HTR-8/SVneo (cell line): ENCODE measurements around the gene DNAJB9.
"Not testable (repeated sequence)": the region's sequence is repeated elsewhere in the genome, so short reads cannot be mapped to it uniquely, and the experiment has no call there.

ENCODE experiments used
- DNase-seq: peaks from one replicate; pipeline ENCODE4 v3.0.0; 2011; ENCODE audit warnings: low spot score, mixed read lengths; ENCODE audit not compliant: insufficient read length
- FAIRE-seq: peaks from 2 replicates; lab custom pipeline; 2011; peaks lifted over from hg19 to GRCh38; lab: Jason Lieb, UNC

Gene DNAJB9

DNA sequence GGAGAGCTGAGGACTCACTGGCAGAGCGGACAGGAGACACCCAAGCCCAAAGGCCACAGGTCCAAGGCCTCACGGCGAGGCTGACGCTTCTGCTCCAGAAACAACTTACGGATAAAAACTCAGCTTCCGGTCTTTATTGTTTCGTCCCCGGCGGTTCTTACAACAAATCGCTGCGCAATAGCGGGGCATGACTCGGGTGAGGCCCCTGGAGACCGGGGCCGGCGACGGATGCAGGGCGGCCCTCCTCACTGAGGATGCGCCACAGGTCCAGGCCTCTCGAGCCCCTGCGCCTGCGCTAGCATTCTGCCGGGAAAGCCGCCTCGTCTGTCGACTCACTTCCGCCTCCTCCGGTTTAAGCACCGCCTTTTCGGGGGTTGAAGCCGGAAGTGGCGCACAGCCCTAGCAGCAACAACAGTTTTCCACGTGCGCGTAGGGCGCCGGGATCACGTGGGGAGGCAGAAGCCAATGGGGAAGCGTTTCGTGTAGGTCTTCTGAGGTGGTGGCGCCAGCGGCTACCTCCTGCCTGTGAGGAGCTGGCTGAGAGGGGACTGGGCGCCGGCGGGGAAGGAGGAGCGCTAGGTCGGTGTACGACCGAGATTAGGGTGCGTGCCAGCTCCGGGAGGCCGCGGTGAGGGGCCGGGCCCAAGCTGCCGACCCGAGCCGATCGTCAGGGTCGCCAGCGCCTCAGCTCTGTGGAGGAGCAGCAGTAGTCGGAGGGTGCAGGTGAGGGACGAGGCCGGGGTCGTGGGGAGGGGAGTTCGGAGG lies at the start of gene DNAJB9, which contains the start of gene THAP5:
Gene DNAJB9 (plus strand): TSS at position 494 of the 765 bp plus-strand sequence. CDS start 1,853 bp downstream, outside the sequence.
Gene THAP5 (minus strand): TSS at position 326 of the 765 bp plus-strand sequence. CDS start 137 bp downstream, at position 189.
- FAIRE-seq (peak; percentile 67), DNase-seq (peak; percentile 93)

DNA sequence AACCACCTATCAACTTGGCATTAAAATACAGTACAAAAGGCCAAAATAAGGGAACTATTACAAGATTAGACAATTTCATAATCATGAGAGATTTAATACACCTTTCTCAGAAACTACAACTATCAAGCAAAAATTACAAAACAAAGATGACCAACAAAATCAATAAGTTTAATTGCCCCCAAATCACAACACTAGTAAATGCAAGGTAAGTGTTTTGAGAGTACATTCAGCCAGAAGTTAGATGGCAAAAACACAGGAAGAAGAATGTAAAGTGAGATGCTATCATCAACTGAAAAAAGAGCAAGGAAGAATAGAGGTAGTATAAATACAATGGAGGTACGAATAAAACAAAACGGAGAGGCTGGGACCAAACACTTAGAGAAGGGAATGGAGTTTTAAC lies 46.9 kb upstream of the DNAJB9 start:
- FAIRE-seq: no peak

DNA sequence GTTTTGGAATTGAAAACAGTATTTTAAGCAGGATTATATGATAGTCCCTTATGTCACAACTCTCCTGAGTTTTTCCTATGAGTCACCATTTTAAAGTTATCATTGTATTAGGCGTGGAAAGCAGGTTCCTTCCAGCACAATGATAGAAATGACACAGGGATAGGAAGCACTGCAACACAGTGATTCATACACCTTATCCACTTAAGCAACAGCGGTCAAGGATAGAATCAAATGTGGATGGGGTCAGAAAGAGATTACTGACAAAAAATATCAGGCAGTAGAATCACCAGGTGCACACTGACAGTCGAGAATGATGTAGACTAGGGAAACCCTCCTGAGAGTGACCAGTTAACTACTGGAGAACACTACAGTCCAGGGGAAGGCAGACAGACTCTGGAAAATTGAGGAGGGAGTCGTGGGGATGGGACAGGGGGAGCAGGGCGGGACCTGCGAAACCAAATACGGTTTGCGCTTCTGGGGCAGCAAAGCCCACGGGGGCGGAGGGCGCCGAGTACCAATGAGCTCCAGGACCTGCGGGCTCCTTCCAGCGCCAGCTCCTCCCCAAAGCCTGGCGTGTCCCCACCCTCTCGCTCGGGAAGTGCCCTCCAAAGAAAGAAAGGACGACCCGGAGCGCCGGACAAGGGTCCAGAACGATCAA lies 44.2 kb upstream of the DNAJB9 start:
- DNase-seq (peak; percentile 51), FAIRE-seq (no peak)

More for the DNA sequence above, 46.9 kb upstream of the DNAJB9 start:
- DNase-seq: no peak

DNA sequence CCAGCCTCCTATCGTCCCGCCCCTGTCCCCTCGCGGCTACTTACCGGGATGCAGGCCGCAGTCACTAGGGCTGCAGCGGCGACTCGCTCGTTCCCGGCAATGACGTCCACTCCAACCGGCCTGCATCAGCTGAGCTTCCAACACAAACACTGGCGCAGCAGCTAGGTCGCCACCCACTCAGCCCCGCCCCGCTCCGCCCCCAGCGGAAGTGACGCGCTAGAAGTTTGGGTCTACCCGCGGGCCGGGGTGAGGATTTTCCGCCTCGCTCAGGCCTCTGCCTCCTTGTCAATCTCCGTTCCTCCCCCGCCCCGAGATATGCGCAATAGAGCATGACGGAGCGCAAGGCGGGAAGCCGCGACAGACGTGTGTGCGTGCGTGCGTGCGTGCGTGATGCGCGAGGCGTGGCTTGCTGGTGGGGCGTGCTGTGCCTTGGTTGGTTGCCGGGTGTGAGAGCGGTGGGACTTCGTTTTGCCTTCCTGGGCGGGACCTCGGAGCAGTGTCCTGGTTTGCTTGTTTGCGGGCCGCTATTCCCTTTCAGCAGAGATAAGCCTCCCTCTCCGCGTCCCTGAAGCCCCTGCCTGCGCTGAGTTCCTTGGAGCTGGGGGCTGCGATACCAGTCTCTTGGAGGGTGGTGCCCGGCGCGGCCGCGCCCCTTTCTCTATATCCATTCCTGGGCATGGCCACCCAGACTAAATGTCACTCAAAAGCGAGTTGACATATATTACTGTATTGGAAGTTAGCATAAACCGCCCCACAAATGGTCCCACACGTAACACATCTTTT lies 43.5 kb upstream of the DNAJB9 start, which contains the start of gene PNPLA8:
Gene PNPLA8 (minus strand): TSS at position 151 of the 783 bp plus-strand sequence. CDS start 10,644 bp downstream, outside the sequence.
- peak; percentile 89 for DNase-seq
- peak; percentile 97 for FAIRE-seq

DNA sequence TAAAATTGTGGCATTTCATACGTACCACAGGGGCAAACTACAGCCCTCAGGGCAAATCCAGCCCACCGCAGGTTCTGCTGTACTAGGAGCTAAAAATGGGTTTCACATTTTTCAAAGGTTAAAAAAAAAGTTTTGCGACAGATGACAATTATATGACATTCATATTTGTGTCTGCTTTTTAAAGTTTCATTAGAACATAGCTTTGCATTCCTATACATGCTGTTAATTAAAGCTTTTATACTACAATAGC lies 43.0 kb upstream of the DNAJB9 start:
- DNase-seq (no peak), FAIRE-seq (no peak)

DNA sequence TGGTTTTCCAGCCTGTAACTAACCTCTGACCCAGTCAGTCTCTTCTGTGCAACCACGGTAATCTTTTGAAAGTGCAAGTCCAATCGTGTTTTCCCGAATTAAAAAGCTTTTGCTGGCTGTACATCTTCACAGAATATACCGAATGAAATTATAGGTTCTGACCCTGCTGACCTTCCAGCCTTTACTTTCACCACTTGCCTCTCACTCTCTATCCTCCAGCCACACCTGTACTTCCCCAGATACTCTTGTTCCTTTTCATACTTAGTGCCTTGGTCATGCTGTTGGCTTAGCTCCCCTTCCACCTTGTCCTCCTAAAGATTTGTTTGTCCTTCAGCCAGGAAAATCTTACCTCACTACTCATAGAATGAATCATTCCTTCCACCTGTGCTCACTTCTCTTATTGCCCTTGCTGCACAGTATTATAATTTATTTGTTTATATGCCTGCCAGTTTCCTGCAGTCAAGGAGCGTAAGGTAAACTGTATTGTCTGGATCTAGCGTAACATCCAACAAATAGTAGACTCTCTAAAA lies 41.4 kb upstream of the DNAJB9 start:
- no peak for FAIRE-seq
- DNase-seq: no peak

DNA sequence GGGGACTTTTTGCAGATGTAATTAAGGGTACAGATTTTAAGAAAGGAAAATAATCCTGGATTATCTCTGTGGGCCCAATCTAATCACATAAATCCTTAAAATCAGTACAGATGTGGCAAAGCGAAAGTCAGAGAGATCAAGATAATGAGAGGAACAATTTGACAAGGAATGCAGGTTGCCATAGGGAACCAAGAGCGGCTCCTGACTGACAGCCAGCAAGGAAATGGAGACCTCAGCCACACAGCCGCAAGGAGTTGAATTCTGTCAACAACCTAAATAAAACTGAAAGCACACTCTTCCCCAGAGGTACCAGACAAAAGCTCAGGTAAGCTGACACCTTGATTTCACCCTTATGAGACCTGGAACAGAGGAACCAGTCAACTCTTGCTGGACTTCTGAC lies 40.3 kb upstream of the DNAJB9 start:
- DNase-seq (no peak), FAIRE-seq (no peak)

DNA sequence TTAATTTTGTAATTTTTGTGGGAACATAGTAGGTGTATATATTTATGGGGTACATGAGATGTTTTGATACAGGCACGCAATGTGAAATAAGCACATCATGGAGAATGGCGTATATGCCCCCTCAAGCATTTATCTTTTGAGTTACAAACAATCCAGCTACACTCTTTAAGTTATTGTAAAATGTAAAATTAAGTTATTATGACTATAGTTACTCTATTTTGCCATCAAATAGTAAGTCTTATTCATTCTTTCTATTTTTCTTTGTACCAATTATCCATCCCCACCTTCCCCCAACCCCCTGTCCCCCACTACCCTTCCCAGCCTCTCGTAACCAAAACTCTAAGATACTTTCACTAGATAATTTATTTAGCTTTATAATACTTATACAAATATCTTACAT lies 36.0 kb upstream of the DNAJB9 start:
- DNase-seq (no peak), FAIRE-seq (no peak)

DNA sequence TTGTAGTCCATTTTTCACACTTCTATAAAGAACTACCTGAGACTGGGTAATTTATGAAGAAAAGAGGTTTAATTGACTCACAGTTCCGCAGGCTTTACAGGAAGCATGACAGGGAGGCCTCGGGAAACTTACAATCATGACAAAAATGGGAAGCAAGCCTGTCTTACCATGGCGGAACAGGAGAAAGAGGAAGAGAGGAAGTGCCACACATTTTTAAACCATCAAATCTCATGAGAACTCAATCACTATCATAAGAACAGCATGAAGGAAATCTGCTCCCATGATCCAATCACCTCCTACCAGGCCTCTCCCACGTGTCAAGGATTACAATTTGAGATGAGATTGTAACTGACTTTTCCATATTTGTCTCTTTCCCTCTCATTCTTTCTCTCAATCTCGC lies 34.4 kb upstream of the DNAJB9 start:
- FAIRE-seq (no peak), DNase-seq (no peak)

DNA sequence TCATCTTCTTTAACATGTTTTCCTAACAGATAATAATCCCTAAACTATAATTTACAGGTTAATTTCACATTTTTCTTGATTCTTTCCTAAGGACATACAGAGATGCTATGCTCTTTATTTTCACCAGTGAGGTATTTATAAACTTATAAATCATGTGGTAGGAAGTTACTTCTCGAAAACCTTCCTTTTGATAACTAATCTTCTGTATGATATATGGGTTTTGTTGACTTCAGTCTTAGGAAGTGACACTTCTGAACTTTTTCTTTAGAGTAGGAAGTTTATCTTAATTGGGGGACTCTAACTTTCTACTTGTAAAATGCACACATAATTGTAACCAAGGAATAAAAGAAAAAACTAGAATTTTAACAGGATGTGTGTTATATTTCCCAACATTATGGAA lies 33.9 kb upstream of the DNAJB9 start:
- no peak for FAIRE-seq
- DNase-seq: no peak

DNA sequence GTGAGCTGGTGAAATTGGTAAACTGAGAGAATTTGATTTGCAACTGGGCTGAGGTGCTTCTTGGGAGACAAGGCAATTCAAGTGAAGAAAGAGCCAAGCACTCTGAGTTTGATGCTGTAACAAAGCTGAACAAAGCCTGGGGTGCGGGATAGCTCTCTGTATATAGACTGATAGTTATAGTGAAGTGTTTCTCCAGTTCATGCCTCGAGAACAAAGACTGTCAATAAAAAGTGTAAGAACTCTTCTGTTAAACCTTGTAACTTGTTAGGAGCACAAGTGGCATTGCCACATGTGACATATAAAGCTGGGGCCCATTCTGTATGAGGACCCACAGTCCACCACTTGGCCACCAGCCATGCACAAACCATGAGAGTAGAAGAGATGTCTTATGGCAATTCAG lies 32.4 kb upstream of the DNAJB9 start:
- FAIRE-seq (no peak), DNase-seq (no peak)

DNA sequence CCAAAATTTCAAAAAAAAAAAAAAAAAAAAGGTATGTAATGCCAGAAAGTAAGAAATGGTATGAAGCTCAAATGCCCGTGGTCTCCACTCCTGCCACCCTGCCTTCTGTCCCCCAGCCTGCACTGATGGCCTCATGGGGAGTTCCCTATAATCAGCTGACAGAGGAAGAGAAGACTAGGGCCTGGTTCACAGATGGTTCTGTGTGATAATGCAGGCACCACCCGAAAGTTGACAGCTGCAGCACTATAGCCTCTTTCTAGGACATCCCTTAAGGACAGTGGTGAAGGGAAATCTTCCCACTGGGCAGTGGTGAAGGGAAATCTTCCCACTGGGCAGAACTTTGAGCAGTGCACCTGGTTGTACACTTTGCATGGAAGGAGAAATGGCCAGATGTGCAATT lies 31.4 kb upstream of the DNAJB9 start:
- not testable (repeated sequence) for FAIRE-seq, DNase-seq

DNA sequence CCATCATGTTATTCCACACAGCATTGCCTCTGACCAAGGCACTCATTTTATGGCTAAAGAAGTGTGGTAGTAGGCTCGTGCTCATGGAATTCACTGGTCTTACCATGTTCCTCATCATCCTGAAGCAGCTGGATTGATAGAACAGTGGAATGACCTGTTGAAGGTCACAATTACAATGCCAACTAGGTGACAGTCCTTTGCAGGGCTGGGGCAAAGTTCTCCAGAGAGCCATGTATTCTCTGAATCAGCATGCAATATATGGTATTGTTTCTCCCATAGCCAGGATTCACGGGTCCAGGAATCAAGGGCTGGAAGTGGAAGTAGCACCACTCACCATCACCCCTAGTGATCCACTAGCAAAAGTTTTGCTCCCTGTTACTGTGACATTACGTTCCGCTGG lies 31.0 kb upstream of the DNAJB9 start:
- not testable (repeated sequence) for DNase-seq, FAIRE-seq

DNA sequence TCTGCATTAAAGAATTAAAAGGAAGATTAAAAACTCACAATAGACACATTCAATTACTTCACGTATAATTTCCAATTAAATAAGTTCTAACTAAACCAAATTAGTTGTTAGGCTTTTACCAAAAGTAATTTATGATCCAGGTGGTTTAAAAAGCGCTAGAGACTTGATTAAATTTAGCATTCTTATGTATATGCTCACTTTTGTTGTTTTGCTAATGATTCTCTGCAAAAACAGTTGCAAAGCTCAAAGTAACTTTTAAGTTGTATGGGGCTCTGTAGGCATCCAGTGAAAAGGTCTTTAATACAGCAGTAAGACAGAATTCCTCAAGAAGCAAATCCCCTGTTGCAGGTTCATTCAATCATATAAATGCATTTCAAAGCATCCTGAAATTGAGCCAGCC lies 28.2 kb upstream of the DNAJB9 start:
- FAIRE-seq (no peak), DNase-seq (no peak)

DNA sequence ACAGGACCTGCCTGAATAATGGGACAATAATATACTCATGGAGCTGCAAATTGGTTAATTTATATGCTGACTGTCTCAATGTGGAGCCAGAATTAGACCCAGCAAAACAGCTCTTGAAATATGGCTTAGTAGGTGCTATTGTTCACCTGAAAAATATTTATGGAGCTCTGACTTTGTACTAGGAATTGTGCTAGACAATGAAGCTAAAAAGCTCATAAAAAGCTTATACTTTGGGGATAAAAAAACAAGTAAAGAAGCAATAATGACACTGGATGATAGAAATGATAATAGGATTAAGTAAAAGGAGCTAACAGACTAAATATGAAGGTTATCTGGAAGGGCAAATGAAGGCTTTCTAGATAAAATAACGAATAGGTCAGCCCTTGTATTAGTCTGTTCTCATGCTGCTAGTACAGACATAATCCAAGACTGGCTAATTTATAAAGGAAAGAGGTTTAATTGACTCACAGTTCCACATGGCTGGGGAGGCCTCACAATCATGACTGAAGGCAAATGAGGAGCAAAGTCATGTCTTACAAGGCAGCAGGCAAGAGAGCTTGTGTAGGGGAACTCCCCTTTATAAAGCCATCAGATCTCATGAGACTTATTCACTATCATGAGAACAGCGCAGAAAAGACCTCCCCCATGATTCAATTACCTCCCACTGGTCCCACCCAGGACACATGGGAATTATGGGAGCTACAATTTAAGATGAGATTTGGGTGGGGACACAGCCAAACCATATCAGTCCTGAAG lies 21.4 kb upstream of the DNAJB9 start:
- not testable (repeated sequence) for FAIRE-seq, DNase-seq

DNA sequence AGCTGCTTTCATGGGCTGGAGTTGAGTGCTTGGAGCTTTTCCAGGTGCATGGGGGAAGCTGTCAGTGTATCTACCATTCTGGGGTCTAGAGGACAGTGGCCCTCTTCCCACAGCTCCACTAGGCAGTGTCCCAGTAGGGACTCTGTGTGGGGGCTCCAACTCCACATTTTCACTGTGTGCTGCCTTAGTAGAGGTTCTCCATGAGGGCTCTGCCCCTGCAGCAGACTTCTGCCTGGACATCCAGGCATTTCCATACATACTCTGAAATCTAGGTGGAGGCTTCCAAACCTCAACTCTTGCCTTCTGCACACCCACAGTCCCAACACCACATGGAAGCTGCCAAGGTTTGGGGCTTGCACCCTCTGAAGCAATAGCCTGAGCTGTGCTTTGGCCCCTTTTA lies 13.0 kb upstream of the DNAJB9 start:
- DNase-seq, FAIRE-seq: not testable (repeated sequence)

DNA sequence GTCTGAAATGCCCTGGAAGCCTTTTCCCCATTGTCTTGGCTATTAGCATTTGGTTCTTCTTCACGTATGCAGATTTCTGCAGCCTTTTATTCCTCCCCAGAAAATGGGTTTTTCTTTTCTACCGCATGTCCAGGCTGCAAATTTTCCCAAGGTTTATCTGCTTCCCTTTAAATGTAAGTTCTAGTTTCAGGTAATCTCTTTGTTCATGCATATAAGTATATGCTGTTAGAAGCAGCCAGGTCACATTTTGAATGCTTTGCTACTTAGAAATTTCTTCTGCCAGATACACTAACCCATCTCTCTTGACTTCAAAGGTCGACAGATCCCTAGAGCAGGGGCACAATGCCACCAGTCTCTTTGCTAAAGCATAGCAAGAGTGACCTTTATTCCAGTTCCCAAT lies 12.5 kb upstream of the DNAJB9 start:
- DNase-seq: no peak
- FAIRE-seq: no peak

DNA sequence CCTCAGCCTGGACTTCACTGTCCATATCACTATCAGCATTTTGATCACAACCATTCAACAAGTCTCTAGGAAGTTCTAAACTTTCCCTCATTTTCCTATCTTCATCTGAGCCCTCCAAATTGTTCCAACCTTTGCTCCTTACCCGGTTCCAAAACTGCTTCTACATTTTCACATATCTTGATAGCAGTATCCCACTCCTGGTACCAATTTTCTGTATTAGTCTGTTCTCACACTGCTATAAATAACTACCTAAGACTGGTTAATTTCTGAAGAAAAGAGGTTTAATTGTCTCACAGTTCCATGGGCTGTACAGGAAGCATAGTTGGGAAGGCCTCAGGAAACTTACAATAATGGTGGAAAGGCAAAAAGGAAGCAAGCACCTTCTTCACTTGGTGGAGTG lies 12.1 kb upstream of the DNAJB9 start:
- no peak for DNase-seq
- no peak for FAIRE-seq

DNA sequence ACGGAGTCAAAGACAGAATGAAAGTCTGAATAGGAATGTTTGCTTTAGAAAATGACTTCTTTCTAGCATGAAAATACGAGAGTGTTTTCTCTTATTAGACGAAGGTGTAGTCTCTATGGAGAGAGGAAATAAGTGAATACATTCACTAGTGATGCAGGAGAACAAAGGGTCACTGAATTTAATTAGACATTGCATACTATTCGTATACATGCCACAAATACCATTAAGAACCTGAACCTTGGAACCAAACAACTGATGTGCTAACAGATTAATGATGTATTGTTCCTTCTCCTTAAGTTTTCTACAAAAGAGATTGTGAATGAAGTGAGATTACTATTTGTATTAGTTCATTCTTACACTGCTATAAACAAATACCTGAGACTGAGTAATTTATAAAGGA lies 10.4 kb upstream of the DNAJB9 start:
- no peak for FAIRE-seq
- DNase-seq: no peak

DNA sequence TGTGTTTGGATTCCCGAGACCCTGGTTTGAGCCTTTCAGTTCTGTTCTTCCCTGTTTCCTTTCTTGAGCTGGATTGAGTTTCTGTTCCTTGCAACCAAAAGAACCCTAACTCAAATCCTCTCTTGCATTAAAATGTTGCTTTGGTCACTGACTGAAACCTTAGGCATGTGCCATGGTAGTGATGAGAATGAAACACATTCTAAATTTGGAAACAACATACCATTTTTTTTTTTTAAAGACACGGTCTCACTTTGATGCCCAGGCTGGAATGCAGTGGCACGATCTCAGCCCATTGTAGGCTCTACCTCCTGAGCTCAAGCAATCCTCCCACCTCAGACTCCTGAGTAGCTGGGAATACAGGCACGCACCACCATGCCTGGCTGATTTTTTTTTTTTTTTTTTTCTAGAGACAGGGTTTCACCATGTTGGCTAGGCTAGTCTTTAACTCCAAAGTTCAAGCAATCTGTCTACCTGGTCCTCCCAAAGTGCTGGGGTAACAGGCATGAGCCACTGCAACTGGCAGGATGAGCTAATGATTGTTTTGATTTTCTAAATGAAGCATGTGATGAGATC lies 8.5 kb upstream of the DNAJB9 start:
- FAIRE-seq: no peak

More for the DNA sequence above, 8.5 kb upstream of the DNAJB9 start:
- DNase-seq: no peak
